Nephron (organoid): ENCODE measurements around the gene IL7R.
"Not testable (repeated sequence)": the region's sequence is repeated elsewhere in the genome, so short reads cannot be mapped to it uniquely, and the experiment has no call there.

Source experiments
- H3K27ac Mint-ChIP-seq, 3 experiments: 2 replicates each; pipeline ENCODE4 v1.8.0; 2020; ENCODE audit warnings: mixed read lengths in 3 of 3, mild to moderate bottlenecking in 2 of 3, moderate library complexity in 1 of 3
- H3K27me3 Mint-ChIP-seq: 2 replicates; pipeline ENCODE4 v1.8.0; 2021; ENCODE audit warnings: low read depth, mild to moderate bottlenecking, moderate library complexity, mixed read lengths
- H3K36me3 Mint-ChIP-seq: 2 replicates; pipeline ENCODE4 v1.8.0; 2020; ENCODE audit warnings: low read depth, mixed read lengths
- H3K4me1 Mint-ChIP-seq: 2 replicates; pipeline ENCODE4 v1.8.0; 2020; ENCODE audit warnings: mixed read lengths
- H3K4me3 Mint-ChIP-seq, 3 experiments: 2 replicates each; pipeline ENCODE4 v1.8.0; 2020; ENCODE audit warnings: mild to moderate bottlenecking in 3 of 3, mixed read lengths in 3 of 3, moderate library complexity in 2 of 3
- H3K9me3 Mint-ChIP-seq: 2 replicates; pipeline ENCODE4 v1.8.0; 2020; ENCODE audit warnings: mixed read lengths
- TF ChIP-seq, protein P1 (sequence below), 3 experiments: fragments of 200-600 bp; sonication (generic); IDR thresholded peaks; one replicate each; pipeline ENCODE4 v1.5.0; 2021; ENCODE audit warnings: antibody characterized with exemption in 3 of 3; ENCODE audit not compliant: unreplicated experiment in 3 of 3

IL7R gene

DNA sequence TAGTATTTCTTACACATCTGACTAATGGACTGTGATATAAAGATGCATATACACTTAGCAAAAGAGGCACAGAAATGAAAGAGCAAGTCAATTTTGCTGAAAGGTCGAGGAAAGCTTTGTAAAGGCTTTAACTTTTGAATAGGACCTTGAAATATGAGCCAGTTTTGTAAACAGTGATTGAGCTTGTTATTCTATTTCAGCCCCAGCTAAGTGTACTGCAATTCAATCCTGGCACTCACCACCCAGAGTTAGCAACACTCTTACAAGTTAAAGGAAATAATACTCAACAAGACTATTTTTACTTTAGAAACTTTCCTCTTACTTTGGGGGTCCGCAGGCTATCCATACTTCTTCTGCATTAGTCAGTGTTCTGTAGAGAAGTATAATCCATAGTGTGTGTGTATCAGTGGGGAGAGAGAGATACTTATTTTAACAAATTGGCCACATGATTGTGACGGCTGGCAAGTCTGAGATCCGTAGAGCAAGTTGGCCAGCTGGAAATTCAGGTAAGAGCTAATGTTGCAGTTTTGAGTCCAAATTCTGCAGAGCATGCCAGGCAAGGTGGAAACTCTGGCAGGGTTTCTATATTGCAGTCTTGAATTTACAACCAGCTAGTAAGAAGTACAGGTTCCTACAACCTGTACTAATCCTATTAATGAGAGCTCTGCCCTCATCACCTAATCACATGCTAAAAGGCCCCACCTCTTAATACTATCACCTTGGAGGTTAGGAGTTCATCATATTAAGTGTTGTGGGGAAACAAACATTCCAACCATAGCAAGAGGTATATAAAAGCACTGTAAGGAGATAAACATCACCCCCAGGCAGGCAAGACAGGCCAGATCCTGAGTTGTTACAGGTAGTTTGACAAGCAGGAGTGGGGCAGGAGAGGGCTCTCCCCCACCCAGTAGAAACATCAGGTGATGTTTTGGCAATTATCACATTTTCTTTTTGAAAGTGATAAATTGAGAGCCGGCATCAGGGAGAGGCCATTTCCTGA is 33.6 kb downstream of the IL7R start:
- Mint-ChIP-seq H3K27ac (no peak overlapping the region), H3K4me3 (no peak overlapping the region), H3K36me3 (no peaks in the 10 kb centered on the region), H3K27me3 (no peaks in the 10 kb centered on the region), H3K9me3 (no peaks in the 10 kb centered on the region), H3K4me1 (no peaks in the 10 kb centered on the region)
- TF ChIP-seq, protein P1, sequence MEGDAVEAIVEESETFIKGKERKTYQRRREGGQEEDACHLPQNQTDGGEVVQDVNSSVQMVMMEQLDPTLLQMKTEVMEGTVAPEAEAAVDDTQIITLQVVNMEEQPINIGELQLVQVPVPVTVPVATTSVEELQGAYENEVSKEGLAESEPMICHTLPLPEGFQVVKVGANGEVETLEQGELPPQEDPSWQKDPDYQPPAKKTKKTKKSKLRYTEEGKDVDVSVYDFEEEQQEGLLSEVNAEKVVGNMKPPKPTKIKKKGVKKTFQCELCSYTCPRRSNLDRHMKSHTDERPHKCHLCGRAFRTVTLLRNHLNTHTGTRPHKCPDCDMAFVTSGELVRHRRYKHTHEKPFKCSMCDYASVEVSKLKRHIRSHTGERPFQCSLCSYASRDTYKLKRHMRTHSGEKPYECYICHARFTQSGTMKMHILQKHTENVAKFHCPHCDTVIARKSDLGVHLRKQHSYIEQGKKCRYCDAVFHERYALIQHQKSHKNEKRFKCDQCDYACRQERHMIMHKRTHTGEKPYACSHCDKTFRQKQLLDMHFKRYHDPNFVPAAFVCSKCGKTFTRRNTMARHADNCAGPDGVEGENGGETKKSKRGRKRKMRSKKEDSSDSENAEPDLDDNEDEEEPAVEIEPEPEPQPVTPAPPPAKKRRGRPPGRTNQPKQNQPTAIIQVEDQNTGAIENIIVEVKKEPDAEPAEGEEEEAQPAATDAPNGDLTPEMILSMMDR (IDR thresholded peaks at IDR 0.05; ENCODE audit: unreplicated experiment in 3 of 3) = no peak

- H3K27me3 Mint-ChIP-seq, H3K4me1 Mint-ChIP-seq, H3K27ac Mint-ChIP-seq, H3K36me3 Mint-ChIP-seq, H3K4me3 Mint-ChIP-seq, H3K9me3 Mint-ChIP-seq: not testable (repeated sequence)
Observed at GRCh38 chr5:35892799-35893198, 36.1 kb downstream of the IL7R start.

GRCh38 chr5:35894131-35894530 is 37.4 kb downstream of the IL7R start:
- TF ChIP-seq, protein P1 (IDR thresholded peaks at IDR 0.05; ENCODE audit: unreplicated experiment in 3 of 3) = no peak
- Mint-ChIP-seq H3K36me3 (no peaks in the 10 kb centered on the region), H3K4me3 (no peak overlapping the region), H3K9me3 (no peaks in the 10 kb centered on the region), H3K27me3 (no peaks in the 10 kb centered on the region), H3K4me1 (no peaks in the 10 kb centered on the region), H3K27ac (no peak overlapping the region)

GRCh38 chr5:35898952-35899660 is 42.4 kb downstream of the IL7R start:
- Mint-ChIP-seq H3K4me3 (no peak overlapping the region), H3K36me3 (no peaks in the 10 kb centered on the region), H3K27ac (no peak overlapping the region), H3K27me3 (no peaks in the 10 kb centered on the region), H3K4me1 (no peaks in the 10 kb centered on the region), H3K9me3 (no peaks in the 10 kb centered on the region)
- TF ChIP-seq, protein P1 (IDR thresholded peaks at IDR 0.05; ENCODE audit: unreplicated experiment in 3 of 3) = no peak

DNA sequence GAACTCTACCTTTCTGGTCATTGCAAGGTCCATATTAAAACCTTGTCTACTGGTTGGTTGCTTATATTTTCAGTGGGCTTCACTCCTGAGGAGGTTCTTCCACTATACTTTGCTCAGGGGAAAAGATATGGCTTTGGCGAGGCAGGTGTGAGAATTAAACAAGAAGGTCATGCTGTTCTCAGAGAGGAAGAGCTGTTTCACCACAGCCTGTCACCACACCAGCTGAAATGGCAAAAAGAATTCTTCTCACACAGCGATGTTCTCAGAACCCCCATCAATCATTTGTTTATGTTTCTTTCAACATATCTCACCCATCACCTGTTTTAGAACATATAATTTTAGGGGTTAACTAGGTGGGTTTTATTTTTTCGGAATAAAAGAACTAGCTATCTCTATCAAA is 43.1 kb downstream of the IL7R start:
- Mint-ChIP-seq H3K4me3 (no peak overlapping the region), H3K36me3 (no peaks in the 10 kb centered on the region), H3K27ac (no peak overlapping the region), H3K9me3 (no peaks in the 10 kb centered on the region), H3K27me3 (no peaks in the 10 kb centered on the region), H3K4me1 (no peaks in the 10 kb centered on the region)
- TF ChIP-seq, protein P1 (IDR thresholded peaks at IDR 0.05; ENCODE audit: unreplicated experiment in 3 of 3) = no peak

DNA sequence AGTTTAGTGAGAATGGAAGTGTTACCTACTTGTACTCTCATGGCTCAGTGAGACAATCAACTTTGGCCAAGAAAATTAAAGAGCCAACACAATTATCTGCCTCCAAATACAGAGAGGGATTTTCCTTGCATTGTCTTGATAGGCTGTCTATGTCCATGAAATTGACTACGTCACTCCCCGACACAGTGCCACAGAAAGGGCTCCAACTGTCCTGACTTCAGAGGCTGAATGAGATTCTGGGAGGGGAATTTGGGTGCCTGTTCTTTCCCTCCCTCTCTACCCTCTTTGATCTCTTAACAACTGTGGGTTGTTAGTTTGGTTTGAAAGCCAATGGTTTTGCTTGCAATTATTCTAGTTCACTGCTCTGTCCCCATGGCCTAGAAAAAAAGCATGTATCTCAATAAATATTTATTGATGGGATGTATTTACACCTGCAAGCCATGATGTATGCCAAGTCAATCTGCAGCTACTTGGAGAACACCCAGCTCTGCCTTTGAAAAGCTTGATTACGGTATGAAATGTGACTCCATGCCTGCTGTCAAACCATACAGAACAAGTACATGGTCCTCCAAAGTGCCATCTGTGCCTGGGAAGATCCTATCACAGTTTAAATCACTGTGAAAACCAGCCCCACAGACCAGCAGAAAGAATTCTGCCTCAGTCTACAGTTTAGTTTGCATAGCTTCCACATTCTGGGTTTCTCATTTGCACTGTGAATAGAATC is 44.4 kb downstream of the IL7R start:
- TF ChIP-seq, protein P1 (IDR thresholded peaks at IDR 0.05; ENCODE audit: unreplicated experiment in 3 of 3) = no peak
- no peaks in the 10 kb centered on the region for H3K36me3 Mint-ChIP-seq
- H3K27ac Mint-ChIP-seq = no peak overlapping the region
- H3K4me1 Mint-ChIP-seq = no peaks in the 10 kb centered on the region
- H3K9me3 Mint-ChIP-seq = peaks cover 3% of the 10 kb centered on the region
- H3K27me3 Mint-ChIP-seq = no peaks in the 10 kb centered on the region
- no peak overlapping the region for H3K4me3 Mint-ChIP-seq
